Measurements from ENCODE around the gene LFNG.

Gene LFNG

DNA sequence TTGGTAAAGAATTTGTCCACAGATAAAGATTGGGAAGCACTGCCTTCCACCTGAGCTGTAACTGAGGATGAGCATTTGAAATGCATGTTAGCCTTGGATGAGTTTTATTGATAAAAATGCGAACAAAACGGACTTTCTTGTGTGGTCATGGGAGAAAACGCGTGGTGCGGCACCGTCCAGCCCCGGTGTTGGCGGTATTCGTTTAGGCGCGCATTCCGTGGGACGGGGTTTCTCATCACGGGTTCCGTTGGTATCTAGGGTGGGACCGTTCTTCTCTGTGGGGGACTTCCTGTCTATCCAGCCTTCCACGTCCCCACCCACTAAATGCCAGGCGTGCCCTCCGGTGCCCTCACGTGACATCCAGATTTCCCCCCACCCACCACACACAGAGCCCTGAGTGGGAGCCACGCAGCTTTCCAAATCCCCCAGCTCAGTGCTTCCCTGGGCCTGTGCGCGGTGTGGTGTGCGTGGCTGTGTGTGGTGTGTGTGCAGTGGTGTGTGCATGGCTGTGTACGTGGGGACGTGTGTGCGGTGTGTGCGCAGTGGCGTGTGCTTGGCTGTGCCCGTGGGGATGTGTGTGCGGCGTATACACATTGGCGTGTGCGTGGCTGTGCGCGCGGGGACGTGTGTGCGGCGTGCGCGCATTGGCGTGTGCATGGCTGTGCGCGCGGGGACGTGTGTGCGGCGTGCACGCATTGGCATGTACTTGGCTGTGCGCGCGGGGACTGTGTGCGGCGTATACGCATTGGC, 57.3 kb downstream of the LFNG start:
- DNase-seq, result no peak

Measured in kidney glomerular epithelial cell (primary cell).